Right forelimb (tissue), 1 donor: ENCODE data around the gene RAB44.

ENCODE experiments used
- DNase-seq: peaks from one replicate; pipeline ENCODE4 v3.0.0-alpha.2; 2018

The RAB44 gene

DNA sequence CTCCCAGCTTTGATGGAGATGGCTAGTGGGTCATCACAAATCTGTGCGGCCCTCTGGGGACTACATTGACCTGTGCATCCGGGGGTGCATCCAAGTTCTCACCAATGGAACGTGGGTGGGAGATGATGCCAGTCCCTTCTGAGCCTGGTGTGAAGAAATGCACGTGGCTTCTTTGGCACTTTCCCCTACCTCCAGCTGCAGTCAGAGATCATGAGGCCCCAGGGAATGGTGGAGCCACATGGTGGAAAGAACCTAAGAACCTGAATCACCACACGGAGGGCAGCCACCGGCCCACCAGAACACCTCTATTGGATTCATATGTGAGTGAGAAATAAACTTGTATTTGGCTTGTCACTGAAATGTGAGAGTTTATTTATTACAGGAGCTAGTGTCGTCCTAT lies 29.0 kb upstream of the RAB44 start:
- no peak for DNase-seq

DNA sequence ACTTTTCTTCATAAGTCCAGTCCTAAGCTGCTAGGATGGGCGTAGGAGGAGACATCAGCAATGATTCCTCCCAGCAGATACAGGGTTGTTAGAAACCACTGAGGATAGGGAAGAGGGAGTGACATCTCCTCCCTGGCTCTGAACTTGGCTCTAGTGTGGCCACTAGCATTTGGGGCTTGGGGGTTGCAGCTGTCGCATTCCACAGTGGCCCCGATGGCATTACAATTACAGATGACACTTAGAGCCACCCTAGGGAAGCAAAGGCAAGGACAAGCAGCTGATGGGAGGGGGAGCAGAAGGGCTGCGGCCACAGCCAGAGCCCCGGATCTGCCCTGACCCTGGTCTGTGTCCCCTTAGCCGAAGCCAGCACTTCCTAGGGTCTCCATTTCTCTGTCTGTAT lies 28.6 kb upstream of the RAB44 start:
- DNase-seq = no peak

DNA sequence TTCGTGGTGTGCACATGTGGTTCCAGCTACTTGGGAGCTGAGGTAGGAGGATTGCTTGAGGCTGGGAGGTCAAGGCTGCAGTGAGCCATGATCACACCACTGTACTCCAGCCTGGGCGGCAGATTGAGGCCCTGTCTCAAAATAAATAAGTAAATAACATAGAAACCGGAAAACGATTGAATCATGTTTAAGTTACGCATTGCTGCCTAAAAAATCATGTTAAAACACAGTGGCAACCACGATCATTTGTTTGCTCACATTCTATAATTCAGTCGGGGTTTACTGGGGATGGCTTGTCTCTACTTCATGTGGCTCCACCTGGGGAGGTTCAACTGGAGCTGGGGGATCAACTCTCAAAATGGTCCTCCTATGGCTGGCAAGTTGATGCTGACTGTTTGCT lies 27.4 kb upstream of the RAB44 start:
- DNase-seq = no peak

DNA sequence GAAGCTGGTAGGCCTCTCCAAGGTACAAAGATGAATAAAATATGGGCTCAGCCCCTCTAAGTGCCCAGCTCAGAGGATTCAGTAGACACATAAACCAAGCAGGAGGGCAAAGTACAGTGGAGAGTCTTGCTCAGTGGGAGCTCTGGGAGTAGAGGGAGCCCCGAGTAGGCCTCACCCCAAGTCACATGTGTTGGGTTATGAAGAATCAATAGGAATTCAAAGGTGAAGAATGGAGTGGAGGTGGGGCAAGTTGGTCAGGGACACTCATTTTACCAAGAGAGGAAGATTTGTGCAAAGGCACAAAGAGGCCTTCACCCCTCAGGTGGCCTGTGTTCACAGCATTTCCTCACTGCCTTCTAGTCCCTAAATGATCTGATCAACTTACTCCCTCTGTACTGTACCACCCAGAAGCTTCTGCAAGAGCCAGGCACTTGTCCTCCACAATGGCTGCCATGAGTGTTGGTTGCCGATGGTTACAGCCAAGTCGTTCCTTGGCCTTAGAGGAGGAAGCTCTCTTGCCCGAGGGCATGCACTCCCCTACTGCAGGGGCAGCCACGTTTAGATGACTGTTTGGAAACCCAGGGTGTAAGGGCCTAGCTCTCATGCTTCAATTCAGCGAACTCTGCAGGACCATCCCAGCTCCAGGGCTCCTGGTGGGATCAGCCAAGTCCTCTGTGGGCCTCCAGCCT lies 25.8 kb upstream of the RAB44 start:
- peak; percentile 17 for DNase-seq

DNA sequence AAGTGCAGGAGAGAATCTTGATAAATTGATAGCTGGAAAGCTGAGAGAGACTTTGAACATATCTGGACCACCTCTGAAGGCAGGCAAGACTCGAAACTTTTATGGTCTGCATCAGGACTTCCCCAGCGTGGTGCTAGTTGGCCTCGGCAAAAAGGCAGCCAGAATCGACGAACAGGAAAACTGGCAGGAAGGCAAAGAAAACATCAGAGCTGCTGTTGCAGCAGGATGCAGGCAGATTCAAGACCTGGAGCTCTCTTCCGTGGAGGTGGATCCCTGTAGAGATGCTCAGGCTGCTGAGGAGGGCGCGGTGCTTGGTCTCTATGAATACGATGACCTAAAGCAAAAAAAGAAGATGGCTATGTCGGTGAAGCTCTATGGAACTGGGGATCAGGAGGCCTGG lies 23.7 kb upstream of the RAB44 start:
- DNase-seq = no peak

DNA sequence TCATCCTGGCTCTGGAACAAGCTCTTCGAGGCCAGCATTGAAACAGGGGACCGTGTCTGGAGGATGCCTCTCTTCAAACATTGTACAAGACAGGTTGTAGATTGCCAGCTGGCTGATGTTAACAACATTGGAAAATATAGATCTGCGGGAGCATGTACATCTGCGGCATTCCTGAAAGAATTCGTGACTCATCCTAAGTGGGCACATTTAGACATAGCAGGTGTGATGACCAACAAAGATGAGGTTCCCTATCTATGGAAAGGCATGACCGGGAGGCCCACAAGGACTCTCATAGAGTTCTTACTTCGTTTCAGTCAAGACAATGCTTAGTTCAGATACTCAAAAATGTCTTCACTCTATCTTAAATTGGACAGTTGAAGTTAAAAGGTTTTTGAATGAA lies 22.7 kb upstream of the RAB44 start:
- DNase-seq = no peak

DNA sequence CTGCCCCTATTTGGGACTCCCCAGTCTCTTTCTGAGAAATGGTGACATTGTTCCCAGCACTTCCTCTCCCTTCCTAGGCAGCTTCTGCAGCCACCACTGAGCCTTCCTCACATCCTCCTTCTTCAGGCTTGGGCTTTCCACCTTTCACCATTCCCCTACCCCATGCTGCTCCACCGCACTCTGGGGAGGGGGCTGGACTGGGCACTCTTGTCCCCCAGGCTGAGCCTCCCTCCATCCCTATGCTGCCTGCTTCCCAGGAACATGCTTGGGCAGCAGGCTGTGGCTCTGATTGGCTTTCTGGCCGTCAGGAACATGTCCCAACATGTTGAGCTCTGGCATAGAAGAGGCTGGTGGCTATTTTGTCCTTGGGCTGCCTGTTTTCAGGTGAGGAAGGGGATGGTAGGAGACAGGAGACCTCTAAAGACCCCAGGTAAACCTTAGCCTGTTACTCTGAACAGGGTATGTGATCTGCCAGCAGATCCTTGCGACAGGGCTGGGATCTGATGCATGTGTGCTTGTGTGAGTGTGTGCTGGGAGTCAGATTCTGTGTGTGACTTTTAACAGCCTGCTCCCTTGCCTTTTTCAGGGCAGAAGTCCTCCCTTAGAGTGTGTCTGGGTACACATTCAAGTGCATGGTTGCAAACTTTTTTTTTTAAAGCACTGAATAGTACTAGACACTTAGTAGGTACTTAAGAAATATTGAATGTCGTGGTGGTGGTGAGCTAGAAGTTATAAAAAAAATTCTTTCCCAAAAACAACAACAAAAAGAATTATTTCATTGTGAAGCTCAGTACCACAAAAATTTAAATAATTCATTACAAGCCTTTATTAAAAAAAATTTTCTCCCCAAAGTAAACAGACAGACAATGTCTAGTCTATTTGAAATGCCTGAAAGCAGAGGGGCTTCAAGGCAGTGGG lies 21.2 kb upstream of the RAB44 start:
- DNase-seq = peak; percentile 43

DNA sequence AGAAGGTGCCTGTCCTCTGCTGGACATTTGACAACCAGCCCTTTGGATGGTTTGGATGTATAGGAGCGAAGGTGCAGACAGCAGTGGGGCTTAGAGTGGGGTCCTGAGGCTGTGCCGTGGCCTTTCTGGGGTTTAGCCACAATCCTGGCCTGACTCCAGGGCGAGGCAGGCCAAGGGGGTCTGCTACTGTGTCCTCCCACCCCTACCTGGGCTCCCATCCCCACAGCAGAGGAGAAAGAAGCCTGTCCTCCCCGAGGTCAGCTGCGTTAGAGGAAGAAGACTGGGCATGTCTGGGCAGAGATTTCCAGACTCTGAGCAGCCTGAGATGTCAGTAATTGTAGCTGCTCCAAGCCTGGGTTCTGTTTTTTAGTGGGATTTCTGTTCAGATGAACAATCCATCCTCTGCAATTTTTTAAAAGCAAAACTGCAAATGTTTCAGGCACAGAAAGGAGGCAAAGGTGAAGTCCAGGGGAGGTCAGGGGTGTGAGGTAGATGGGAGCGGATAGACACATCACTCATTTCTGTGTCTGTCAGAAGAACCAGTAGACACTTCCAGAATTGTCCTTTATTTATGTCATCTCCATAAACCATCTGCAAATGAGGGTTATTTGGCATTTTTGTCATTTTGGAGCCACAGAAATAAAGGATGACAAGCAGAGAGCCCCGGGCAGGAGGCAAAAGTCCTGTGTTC lies 20.4 kb upstream of the RAB44 start:
- DNase-seq = peak; percentile 39

DNA sequence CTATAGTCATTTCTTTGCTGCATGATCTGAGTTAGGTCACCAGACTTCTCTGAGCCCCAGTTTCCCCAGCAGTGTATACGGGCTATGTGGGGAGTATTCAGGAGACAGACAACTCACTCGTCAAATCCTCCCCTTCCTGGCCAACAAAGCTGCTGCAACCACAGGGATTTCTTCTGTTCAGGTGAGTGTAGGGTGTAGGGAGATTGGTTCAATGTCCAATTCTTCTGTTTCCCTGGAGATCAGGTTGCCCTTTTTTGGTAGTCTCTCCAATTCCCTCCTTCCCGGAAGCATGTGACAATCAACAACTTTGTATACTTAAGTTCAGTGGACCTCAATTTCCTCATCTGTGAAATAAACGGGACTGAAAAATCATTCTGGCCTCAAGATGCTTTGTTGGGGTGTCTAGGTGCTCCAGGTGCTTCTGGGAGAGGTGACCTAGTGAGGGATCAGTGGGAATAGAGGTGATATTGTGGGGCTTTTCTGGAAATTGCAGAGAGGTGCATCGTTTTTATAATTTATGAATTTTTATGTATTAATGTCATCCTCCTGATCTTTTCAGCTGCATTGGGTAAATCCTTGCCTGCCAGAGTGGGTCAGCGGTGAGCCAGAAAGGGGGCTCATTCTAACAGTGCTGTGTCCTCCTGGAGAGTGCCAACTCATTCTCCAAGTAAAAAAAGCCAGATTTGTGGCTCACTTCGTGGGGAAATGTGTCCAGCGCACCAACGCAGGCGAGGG lies 19.7 kb upstream of the RAB44 start:
- peak; percentile 35 for DNase-seq

DNA sequence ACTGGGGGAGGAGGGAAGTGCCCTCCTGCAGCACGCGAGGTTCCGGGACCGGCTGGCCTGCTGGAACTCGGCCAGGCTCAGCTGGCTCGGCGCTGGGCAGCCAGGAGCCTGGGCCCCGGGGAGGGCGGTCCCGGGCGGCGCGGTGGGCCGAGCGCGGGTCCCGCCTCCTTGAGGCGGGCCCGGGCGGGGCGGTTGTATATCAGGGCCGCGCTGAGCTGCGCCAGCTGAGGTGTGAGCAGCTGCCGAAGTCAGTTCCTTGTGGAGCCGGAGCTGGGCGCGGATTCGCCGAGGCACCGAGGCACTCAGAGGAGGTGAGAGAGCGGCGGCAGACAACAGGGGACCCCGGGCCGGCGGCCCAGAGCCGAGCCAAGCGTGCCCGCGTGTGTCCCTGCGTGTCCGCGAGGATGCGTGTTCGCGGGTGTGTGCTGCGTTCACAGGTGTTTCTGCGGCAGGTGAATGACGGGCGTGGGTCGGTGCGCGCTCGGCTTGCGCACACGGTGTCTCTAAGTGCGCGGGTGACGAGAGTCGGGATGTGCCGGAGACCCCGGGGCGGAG lies 19.1 kb upstream of the RAB44 start, which contains the start of gene CDKN1A:
Gene CDKN1A (plus strand): TSS at position 227 of the 555 bp plus-strand sequence. CDS start 5,388 bp downstream, outside the sequence.
- peak; percentile 85 for DNase-seq

DNA sequence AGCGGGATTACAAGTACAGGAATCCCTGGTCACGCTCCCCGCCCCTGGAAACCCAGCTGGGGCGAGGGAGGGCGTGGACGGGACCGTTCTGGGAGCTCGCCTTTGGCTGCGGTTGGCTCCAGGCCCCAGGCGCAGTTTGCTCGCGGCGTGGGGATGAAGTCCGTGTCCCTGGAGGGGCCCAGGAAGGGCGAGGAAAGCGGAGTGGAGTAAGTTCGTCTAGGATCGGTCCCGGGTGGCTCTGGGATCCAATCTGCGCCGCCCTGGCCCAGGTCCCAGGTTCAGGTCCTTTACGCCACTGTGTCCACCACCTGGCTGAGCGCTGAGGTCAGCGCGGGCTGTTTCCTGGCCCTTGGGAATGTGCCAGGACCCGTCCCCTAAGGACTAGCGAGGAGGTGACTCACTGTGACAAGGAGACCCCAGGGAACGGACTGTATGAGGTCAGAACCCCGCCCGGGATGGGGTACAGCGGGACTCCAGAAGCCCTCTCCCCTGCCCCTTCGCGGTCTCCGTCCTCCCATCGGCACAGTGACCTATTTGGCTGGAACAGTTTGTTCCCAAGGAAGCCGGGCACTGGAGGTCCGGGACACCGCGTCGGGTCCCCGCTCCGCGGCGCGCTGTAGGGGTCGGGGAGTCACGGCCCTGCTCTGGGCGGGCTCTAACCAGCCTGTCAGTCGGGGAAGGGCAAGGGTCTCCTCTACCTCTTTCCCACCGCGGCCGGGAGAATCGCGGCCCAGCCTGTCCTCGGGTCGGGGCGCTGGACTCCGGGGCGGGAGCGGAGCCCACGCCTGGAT lies 18.4 kb upstream of the RAB44 start:
- peak; percentile 79 for DNase-seq

DNA sequence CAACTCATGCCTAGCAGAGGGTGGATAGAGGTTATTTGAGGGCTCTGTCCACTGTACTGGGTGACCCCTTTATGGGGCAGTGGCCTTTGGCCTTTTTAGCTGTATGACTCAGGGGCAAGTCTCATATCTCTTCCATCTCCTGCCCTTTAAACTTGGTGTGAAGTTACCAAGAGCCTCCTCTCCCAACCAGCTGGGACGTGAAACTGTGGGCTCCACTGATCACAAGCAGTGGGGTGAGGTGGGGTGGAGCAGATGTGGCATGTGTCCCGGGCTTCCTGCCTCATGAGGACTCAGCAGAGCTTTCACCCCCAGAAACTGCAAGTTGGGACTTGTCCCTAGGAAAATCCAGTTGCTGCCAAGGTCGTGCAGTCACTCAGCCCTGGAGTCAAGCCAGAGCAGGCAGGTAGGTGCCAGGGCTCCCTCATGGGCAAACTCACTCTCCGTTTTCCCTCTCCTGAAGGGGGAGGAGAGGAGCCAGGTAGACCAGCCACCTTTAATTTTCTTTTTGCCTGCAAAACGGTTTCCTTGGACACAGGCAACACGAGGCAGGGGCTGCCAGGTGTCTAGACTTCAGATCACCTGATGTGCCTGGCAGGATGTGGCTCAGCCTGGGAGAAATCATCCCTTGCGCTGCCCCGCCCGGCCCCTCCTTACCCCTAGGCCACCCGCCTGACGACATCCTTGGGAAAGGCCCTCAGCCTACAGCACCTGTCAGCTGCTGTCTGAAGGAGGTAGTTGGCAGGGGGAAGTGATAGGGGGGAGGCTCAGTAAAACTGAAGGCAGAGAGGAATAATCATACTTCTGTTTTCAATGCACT lies 15.1 kb upstream of the RAB44 start:
- DNase-seq = no peak

DNA sequence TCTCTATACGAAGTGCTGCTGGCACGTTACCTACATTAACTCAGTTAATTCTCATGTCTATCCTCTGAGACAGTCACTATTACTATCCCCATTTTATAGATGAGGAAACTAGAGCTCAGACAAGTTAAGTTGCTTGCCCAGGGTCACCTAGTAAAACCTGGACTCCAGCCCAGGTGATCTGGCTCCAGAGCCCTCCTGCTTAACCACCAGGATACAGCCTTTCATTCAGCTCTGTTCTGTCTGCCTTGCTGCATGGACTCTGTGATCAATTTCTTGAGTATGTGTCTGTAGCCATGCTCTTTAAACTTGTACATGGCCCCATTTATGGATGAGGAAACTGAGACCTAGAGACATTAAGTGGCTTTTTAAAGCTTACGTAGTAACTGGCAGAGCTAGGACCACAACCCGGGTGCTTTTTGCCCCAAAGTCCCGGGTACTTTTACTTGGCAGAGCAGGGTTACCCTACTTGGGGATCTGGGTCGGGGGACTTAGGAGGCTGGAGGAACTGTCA lies 14.4 kb upstream of the RAB44 start:
- DNase-seq = peak; percentile 21

DNA sequence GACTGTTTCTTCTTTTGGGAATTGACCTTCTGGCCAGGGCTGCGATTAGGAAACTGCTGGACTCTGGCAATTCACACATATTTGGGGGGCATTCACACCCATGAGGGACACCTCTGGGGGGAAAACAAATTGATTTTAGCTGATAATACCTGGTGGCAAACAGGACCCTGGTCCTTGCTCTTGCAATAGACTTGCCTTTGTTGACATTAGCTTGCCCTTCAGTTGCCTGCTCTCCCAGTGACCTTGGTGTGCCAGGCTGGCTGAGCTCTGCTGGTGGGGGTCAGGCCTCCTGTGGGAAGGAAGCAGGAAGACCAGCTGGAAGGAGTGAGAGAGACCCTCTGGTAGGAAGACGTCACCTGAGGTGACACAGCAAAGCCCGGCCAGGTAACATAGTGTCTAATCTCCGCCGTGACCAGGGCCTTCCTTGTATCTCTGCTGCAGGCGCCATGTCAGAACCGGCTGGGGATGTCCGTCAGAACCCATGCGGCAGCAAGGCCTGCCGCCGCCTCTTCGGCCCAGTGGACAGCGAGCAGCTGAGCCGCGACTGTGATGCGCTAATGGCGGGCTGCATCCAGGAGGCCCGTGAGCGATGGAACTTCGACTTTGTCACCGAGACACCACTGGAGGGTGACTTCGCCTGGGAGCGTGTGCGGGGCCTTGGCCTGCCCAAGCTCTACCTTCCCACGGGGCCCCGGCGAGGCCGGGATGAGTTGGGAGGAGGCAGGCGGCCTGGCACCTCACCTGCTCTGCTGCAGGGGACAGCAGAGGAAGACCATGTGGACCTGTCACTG lies 13.8 kb upstream of the RAB44 start:
- peak; percentile 24 for DNase-seq

DNA sequence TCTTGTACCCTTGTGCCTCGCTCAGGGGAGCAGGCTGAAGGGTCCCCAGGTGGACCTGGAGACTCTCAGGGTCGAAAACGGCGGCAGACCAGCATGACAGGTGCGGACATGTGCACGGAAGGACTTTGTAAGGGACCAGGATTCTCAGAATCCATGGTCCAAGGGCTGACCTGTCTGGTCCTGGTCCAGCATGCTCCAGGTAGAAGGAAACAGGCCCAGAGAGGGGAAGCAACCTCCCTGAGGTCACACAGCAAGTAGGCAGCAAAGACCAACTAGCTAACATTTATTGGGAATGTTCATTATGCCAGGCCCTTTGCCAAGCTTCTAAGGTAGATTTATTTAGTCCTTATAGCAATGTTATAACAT lies 13.2 kb upstream of the RAB44 start:
- DNase-seq = peak; percentile 28

DNA sequence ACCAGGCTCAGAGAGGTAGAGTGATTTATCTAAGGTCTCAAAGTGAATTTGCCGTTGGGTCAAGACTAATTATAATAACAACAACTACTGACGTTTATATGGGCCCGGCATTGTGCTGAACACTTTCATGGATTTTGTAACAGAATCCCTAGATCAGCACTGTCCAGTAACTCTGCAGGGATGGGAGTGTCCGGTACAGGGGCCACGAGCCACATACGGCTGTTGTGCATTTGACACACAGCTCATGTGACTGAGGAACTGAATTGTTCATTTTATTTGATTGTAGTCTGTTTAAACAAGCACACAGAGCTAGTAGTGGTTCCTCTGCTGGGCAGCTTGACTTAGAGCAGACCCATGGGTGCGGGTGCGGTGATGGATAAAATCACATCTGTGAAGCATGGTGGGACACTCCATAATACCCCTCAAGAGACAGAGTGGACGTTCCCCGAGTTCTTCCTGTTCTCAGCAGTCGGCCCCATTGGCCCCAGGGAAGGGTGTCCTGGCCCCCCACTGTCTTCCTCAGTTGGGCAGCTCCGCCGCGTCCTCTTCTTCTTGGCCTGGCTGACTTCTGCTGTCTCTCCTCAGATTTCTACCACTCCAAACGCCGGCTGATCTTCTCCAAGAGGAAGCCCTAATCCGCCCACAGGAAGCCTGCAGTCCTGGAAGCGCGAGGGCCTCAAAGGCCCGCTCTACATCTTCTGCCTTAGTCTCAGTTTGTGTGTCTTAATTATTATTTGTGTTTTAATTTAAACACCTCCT lies 12.3 kb upstream of the RAB44 start:
- DNase-seq = peak; percentile 31

DNA sequence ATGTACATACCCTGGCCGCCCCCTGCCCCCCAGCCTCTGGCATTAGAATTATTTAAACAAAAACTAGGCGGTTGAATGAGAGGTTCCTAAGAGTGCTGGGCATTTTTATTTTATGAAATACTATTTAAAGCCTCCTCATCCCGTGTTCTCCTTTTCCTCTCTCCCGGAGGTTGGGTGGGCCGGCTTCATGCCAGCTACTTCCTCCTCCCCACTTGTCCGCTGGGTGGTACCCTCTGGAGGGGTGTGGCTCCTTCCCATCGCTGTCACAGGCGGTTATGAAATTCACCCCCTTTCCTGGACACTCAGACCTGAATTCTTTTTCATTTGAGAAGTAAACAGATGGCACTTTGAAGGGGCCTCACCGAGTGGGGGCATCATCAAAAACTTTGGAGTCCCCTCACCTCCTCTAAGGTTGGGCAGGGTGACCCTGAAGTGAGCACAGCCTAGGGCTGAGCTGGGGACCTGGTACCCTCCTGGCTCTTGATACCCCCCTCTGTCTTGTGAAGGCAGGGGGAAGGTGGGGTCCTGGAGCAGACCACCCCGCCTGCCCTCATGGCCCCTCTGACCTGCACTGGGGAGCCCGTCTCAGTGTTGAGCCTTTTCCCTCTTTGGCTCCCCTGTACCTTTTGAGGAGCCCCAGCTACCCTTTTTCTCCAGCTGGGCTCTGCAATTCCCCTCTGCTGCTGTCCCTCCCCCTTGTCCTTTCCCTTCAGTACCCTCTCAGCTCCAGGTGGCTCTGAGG lies 11.5 kb upstream of the RAB44 start:
- peak; percentile 40 for DNase-seq
